AG10803 (cell line): ENCODE results near the gene TRIM7.
A peak's percentile ranks its signal among the peaks of the same experiment; 100 is the strongest.
"Not testable (repeated sequence)": the region's sequence is repeated elsewhere in the genome, so short reads cannot be mapped to it uniquely, and the experiment has no call there.

Source experiments
- DNase-seq: peaks from one replicate; pipeline ENCODE4 v3.0.0; 2010; ENCODE audit warnings: low read depth
- H3K4me3 ChIP-seq: 2 replicates; pipeline ENCODE4 v1.5.1; 2011; ENCODE audit warnings: mild to moderate bottlenecking, low read length, control low read depth
- CTCF ChIP-seq: conservative IDR thresholded peaks from 2 replicates; pipeline ENCODE4 v1.5.1; 2011; ENCODE audit warnings: mild to moderate bottlenecking, low read length, control low read depth, inconsistent platforms

The TRIM7 gene

DNA sequence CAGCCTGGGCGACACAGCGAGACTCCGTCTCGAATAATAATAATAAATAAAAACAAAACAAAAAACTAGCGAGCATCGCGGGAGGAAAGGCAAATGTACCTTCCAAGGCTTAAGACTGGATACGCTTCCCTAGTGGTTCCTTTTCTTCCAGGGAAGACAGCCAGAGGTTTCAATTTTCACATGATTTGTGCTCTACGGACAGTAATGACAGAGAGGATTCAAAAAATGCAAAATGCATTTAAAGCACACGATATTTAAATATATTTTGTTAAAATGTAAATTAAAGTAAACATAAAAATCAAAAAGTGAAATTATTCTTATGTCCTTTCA lies 13.8 kb upstream of the TRIM7 start:
- TF ChIP-seq CTCF: no peak
- no peak for DNase-seq
- H3K4me3 ChIP-seq: peak overlapping the region; percentile 39

DNA sequence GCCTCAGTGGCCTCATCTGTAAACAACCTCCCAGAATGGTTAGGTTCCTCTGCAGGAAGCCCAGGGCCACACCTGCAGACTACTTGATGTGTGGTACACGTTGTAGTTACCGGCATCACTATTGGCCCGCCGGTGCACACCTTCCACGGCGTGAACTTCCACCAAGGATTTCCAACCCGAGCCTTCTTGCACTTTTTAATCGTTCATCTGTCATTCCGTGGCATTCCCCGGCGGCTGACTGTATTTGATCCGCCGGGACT lies 12.7 kb upstream of the TRIM7 start:
- no peak for TF ChIP-seq CTCF
- DNase-seq: no peak
- H3K4me3 ChIP-seq: peak overlapping the region; percentile 51

DNA sequence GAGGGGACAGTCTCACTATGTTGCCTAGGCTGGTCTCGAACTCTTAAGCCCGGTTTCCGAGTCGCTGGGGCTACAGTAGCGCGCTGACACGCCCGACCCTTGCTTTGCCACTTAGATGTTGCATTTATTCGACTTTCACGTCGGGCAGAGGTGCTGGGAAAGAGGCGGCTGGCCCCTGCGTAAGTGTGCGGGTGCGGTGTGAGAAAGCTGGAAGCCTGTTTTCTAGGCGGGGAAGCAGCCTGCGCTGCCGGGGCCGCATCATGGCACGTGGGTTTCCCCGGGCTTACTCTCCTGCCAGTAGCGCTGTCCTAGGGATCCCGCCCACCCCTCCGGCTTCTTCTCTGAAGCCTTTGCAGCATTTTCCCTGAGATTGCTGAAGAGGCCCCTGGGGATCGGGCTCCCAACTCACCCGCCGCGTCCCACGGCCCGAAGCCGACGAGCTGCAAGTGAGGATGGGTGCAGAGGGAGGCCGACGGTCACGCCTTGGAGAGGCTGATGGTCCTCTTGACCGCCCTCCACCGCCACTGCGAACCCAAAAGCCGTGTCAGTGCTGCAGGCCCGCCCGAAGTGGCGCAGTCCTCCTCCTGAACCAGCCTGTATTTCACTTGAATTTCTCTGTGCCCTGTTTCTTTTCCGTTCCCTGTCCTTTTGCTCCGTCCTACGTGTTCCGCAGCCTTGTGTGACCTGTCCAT lies 12.3 kb upstream of the TRIM7 start:
- DNase-seq: peak; percentile 48
- peak; percentile 24 for TF ChIP-seq CTCF
- H3K4me3 ChIP-seq: peak overlapping the region; percentile 51

GRCh38 chr5:181215997-181216989 lies 11.3 kb upstream of the TRIM7 start:
- DNase-seq: no peak
- TF ChIP-seq CTCF: no peak

DNA sequence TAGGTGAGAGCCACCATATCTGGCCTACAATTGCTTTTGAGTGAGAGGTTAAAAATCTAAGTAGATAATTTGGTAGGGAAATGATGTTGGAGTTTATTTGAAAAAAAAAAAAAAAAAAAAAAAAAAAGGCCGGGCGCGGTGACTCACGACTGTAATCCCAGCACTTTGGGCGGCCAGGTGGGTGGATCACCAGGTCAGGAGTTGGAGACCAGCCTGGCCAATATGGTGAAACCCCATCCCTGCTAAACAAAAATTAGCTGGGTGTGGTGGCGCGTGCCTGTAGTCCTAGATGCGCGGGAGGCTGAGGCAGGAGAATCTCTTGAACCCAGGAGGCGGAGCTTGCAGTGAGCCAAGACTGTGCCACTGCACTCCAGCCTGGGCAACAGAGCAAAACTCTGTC lies 9.3 kb upstream of the TRIM7 start:
- DNase-seq, H3K4me3 ChIP-seq: not testable (repeated sequence)

More at GRCh38 chr5:181215997-181216989, 11.3 kb upstream of the TRIM7 start:
- H3K4me3 ChIP-seq: peak overlapping the region; percentile 51

DNA sequence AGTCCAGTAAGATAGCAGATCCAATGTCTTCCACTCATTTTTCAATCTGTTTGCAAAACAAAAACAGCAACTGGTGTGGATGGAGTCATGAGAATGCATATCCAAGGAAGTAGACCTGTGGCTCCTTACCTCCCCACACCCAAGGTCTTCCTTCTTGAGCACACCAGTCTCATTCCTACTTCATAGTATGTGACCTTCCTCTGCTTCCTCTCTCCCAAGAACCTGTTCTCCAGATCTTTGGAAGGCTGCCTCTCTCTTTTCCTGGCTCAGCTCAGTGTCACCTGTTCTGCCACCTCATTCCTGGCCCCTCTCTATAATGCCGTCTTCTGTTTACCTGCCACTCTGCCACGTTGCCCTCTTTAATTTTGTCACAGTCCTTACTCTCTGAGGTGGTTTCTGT lies 7.9 kb upstream of the TRIM7 start:
- TF ChIP-seq CTCF: no peak
- DNase-seq: no peak
- H3K4me3 ChIP-seq: no peak overlapping the region

GRCh38 chr5:181212080-181212479 lies 7.1 kb upstream of the TRIM7 start:
- DNase-seq: no peak
- TF ChIP-seq CTCF: no peak
- H3K4me3 ChIP-seq: no peak overlapping the region
